ENCODE results near the gene ZFP91.

ZFP91 gene, protein sequence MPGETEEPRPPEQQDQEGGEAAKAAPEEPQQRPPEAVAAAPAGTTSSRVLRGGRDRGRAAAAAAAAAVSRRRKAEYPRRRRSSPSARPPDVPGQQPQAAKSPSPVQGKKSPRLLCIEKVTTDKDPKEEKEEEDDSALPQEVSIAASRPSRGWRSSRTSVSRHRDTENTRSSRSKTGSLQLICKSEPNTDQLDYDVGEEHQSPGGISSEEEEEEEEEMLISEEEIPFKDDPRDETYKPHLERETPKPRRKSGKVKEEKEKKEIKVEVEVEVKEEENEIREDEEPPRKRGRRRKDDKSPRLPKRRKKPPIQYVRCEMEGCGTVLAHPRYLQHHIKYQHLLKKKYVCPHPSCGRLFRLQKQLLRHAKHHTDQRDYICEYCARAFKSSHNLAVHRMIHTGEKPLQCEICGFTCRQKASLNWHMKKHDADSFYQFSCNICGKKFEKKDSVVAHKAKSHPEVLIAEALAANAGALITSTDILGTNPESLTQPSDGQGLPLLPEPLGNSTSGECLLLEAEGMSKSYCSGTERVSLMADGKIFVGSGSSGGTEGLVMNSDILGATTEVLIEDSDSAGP

GRCh38 chr11:58578635-58579191 lies at the start of gene ZFP91:
ZFP91 (plus strand) TSS chr11:58579063; CDS start chr11:58579282, 219 bp downstream.
- H3K4me2 ChIP-seq: peak within 1 kb of the TSS; percentile 83 to 96 (median 92)
- TF ChIP-seq Cebpa-rat (IDR thresholded peaks at IDR 0.05): no peak
- no peaks in the 10 kb centered on the region for H3K27me3 ChIP-seq
- peak within 1 kb of the TSS; percentile 87 to 98 (median 96) for H3K4me3 ChIP-seq
- peaks cover 0 to 16% (median 9%) of the 10 kb centered on the region in 11 experiments; a peak in 18 of 22 replicates for H3K36me3 ChIP-seq
- H3K9ac ChIP-seq: peak within 1 kb of the TSS; percentile 99 to 100 (median 100)
- H3K4me1 ChIP-seq: peaks cover 44 to 71% (median 62%) of the 10 kb centered on the region in 10 experiments
- peak within 1 kb of the TSS; percentile 98 to 100 (median 100) for H3K27ac ChIP-seq
- peaks cover 27 to 40% (median 39%) of the 10 kb centered on the region in 11 experiments; a peak in 20 of 22 replicates for H4K20me1 ChIP-seq
- H3K9me3 ChIP-seq (replicated peaks in 1 of 11): no peaks in the 10 kb centered on the region

DNA sequence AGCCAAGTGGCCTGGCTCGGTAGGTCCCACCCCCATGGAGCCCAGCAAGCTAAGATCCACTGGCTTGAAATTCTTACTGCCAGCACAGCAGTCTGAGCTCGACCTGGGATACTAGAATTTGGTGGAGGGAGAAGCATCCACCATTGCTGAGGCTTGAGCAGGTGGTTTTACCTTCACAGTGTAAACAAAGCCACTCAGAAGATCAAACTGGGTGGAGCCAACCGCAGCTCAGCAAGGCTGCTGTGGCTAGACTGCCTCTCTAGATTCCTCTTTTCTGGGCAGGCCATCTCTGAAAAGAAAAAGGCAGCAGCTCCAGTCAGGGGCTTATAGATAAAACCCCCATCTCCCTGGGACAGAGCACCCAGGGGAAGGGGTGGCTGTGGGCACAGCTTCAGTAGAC lies 48.6 kb upstream of the ZFP91 start:
- Histone ChIP-seq H4K20me1 (peaks cover 0 to 64% (median 0%) of the 10 kb centered on the region in 11 experiments; a peak in 5 of 22 replicates), H3K27me3 (no peaks in the 10 kb centered on the region), H3K27ac (no peak overlapping the region), H3K4me1 (peaks cover 17 to 33% (median 28%) of the 10 kb centered on the region in 10 experiments), H3K9me3 (replicated peaks in 1 of 11) (peaks cover 0 to 36% (median 13%) of the 10 kb centered on the region in 11 experiments; a peak in 15 of 22 replicates), H3K4me3 (no peak overlapping the region), H3K4me2 (no peak overlapping the region), H3K9ac (no peak overlapping the region), H3K36me3 (peaks cover 19 to 88% (median 53%) of the 10 kb centered on the region in 11 experiments; a peak in 20 of 22 replicates)
- TF ChIP-seq Cebpa-rat (IDR thresholded peaks at IDR 0.05): no peak

- no peak for TF ChIP-seq Cebpa-rat (IDR thresholded peaks at IDR 0.05)
- Histone ChIP-seq H3K9me3 (replicated peaks in 1 of 11) (peaks cover 1 to 36% (median 15%) of the 10 kb centered on the region in 11 experiments; a peak in 16 of 22 replicates), H3K9ac (no peak overlapping the region), H4K20me1 (peaks cover 0 to 61% (median 0%) of the 10 kb centered on the region in 11 experiments; a peak in 5 of 22 replicates), H3K4me2 (no peak overlapping the region), H3K4me1 (peaks cover 2 to 20% (median 11%) of the 10 kb centered on the region in 10 experiments; a peak in 19 of 20 replicates), H3K27me3 (no peaks in the 10 kb centered on the region), H3K36me3 (peaks cover 19 to 97% (median 50%) of the 10 kb centered on the region in 11 experiments; a peak in 20 of 22 replicates), H3K4me3 (no peak overlapping the region), H3K27ac (no peak overlapping the region)
Observed at GRCh38 chr11:58531865-58532341, 47.0 kb upstream of the ZFP91 start.

GRCh38 chr11:58546841-58547240 lies 32.0 kb upstream of the ZFP91 start:
- H3K4me3 ChIP-seq: no peak overlapping the region
- H3K27ac ChIP-seq: no peak overlapping the region
- TF ChIP-seq Cebpa-rat (IDR thresholded peaks at IDR 0.05): no peak
- no peak overlapping the region for H3K4me2 ChIP-seq
- H3K27me3 ChIP-seq: no peaks in the 10 kb centered on the region
- peaks cover 30 to 93% (median 78%) of the 10 kb centered on the region in 11 experiments for H3K36me3 ChIP-seq
- peaks cover 0 to 37% (median 0%) of the 10 kb centered on the region in 11 experiments; a peak in 5 of 22 replicates for H4K20me1 ChIP-seq
- H3K9ac ChIP-seq: no peak overlapping the region
- H3K9me3 ChIP-seq (replicated peaks in 1 of 11): 0 out of 22 replicates have a peak, but pooled peaks cover 0 to 4% (median 0%) of the 10 kb centered on the region in 11 experiments
- peaks cover 0 to 4% (median 0%) of the 10 kb centered on the region in 10 experiments; a peak in 1 of 20 replicates for H3K4me1 ChIP-seq

DNA sequence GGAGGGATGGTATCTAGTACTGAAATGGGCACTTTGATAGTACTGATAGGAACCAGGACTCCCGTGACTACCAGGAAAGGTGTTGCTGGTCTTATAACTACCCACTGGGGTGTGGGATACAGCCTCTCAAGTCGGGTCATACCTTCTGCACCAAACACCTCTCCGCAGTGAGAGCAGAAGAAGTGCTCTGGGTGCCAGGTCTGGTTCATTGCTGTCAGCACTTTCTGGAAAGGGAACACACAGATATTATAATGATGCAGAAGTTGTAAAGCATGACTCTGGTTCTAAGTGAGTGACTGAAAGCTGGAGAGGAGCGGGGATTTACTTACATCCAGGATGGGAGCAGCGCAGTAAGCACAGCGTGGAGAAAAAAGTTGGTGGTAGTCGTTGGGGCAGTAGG lies 29.2 kb upstream of the ZFP91 start:
- no peak for TF ChIP-seq Cebpa-rat (IDR thresholded peaks at IDR 0.05)
- H3K4me2 ChIP-seq: no peak overlapping the region
- H3K4me3 ChIP-seq: no peak overlapping the region
- 0 out of 22 replicates have a peak, but pooled peaks cover 0 to 4% (median 0%) of the 10 kb centered on the region in 11 experiments for H3K9me3 ChIP-seq (replicated peaks in 1 of 11)
- no peak overlapping the region for H3K27ac ChIP-seq
- no peak overlapping the region for H3K9ac ChIP-seq
- H3K36me3 ChIP-seq: peaks cover 54 to 100% (median 97%) of the 10 kb centered on the region in 11 experiments
- H4K20me1 ChIP-seq: peaks cover 0 to 46% (median 0%) of the 10 kb centered on the region in 11 experiments; a peak in 5 of 22 replicates
- no peaks in the 10 kb centered on the region for H3K27me3 ChIP-seq
- peaks cover 0 to 4% (median 0%) of the 10 kb centered on the region in 10 experiments; a peak in 1 of 20 replicates for H3K4me1 ChIP-seq

DNA sequence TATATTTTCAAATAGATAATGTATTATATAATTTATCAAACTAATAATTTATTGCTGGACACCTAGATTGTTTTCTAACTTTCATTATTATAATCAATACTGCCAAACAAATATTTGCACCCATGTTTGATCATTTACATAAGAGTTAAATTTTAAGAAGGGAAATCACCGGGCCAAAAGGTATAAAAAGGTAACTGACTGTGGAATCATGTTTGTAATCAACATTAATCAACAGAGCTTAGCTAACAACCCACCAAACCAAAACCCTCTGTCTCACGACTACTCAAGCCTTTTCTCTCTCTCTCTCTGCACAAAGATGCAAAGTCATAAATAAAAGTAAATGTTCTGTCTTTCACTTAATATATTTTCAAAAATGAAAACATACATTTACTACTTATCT lies 18.0 kb upstream of the ZFP91 start:
- Histone ChIP-seq H3K4me1 (peaks cover 0 to 4% (median 0%) of the 10 kb centered on the region in 10 experiments; a peak in 2 of 20 replicates), H3K9me3 (replicated peaks in 1 of 11) (no peaks in the 10 kb centered on the region), H3K4me3 (no peak overlapping the region), H3K27me3 (no peaks in the 10 kb centered on the region), H3K9ac (no peak overlapping the region), H3K4me2 (no peak overlapping the region), H3K36me3 (peaks cover 0 to 87% (median 34%) of the 10 kb centered on the region in 11 experiments; a peak in 17 of 22 replicates), H4K20me1 (peaks cover 0 to 97% (median 12%) of the 10 kb centered on the region in 11 experiments; a peak in 12 of 22 replicates), H3K27ac (no peak overlapping the region)
- TF ChIP-seq Cebpa-rat (IDR thresholded peaks at IDR 0.05): no peak

GRCh38 chr11:58561394-58562098 lies 17.3 kb upstream of the ZFP91 start:
- peaks cover 0 to 4% (median 0%) of the 10 kb centered on the region in 10 experiments; a peak in 2 of 20 replicates for H3K4me1 ChIP-seq
- peaks cover 0 to 93% (median 35%) of the 10 kb centered on the region in 11 experiments; a peak in 17 of 22 replicates for H3K36me3 ChIP-seq
- no peaks in the 10 kb centered on the region for H3K9me3 ChIP-seq (replicated peaks in 1 of 11)
- no peak overlapping the region for H3K27ac ChIP-seq
- no peaks in the 10 kb centered on the region for H3K27me3 ChIP-seq
- no peak overlapping the region for H3K9ac ChIP-seq
- H3K4me3 ChIP-seq: no peak overlapping the region
- TF ChIP-seq Cebpa-rat (IDR thresholded peaks at IDR 0.05): no peak
- no peak overlapping the region for H3K4me2 ChIP-seq
- H4K20me1 ChIP-seq: peaks cover 0 to 97% (median 12%) of the 10 kb centered on the region in 11 experiments; a peak in 12 of 22 replicates

DNA sequence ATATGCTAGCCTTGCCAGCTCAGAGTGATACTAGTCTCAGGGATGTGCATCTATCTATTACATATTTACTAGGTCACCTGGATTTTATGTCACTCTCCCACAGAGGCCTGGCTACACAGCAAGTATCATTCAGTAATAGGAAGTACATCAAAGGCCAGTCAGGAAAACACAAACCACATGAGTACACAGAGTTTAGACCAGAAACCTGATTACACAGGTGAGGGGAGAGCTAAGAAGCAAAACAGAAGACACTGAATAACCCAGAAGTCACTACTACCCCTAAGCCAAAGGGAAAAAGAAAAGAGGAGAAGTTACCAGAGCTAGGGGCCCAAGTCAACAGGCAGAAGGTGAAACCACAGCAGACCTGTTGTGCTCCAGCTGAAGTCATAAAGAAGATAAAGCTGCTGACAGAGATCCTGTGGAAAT lies 16.5 kb upstream of the ZFP91 start:
- Histone ChIP-seq H3K9ac (no peak overlapping the region), H4K20me1 (peaks cover 0 to 97% (median 8%) of the 10 kb centered on the region in 11 experiments; a peak in 12 of 22 replicates), H3K27ac (no peak overlapping the region), H3K4me1 (peaks cover 0 to 4% (median 0%) of the 10 kb centered on the region in 10 experiments; a peak in 2 of 20 replicates), H3K9me3 (replicated peaks in 1 of 11) (no peaks in the 10 kb centered on the region), H3K4me2 (no peak overlapping the region), H3K4me3 (no peak overlapping the region), H3K27me3 (no peaks in the 10 kb centered on the region), H3K36me3 (peaks cover 0 to 93% (median 36%) of the 10 kb centered on the region in 11 experiments; a peak in 17 of 22 replicates)
- no peak for TF ChIP-seq Cebpa-rat (IDR thresholded peaks at IDR 0.05)

All from BLaER1 treated with 17β-estradiol and CSF1 and Interleukin-3, amounts not matched to agents 10 nM and 100 nM (cell line).